T-cell (primary cell): ENCODE data around the gene PTPN18. TPM values are rescaled to one million over a fixed set of nuclear protein-coding genes. Genes with fewer than 3 reads are reported as not detected.
"Not testable (repeated sequence)": the region's sequence is repeated elsewhere in the genome, so short reads cannot be mapped to it uniquely, and the experiment has no call there.

Source experiments
- ATAC-seq, 4 experiments: fragments of 200-7000 bp in 3 of 4; fragments of 150-1000 bp in 1 of 4; cut with Tn5 transposase; replicated peaks in 1 of 4; 1 replicate in 3 of 4; 2 replicates in 1 of 4; pipeline ENCODE4 v1.10.0; 2021; ENCODE audit warnings: moderate library complexity in 3 of 4, mild to moderate bottlenecking in 2 of 4, moderate number of reproducible peaks in 1 of 4
- CTCF ChIA-PET, 2 donors: fragments of 300-600 bp; sonication (Branson Sonifier 250); formaldehyde crosslinking; loops; one replicate each; lab custom pipeline; 2022; ENCODE audit warnings: antibody characterized with exemption in 2 of 2; lab: Charles Lee
- POLR2A ChIA-PET, 2 donors: fragments of 300-600 bp; sonication (Branson Sonifier 250); formaldehyde crosslinking; loops; one replicate each; lab custom pipeline; 2022; ENCODE audit warnings: antibody characterized with exemption in 2 of 2; lab: Charles Lee
- DNase-seq, 35 experiments: peaks; one replicate each; pipeline versions ENCODE4 v3.0.0 to v3.0.0-alpha.2; 2013 to 2023
- H3K27ac ChIP-seq: one replicate; pipeline ENCODE4 v1.5.1; 2013; ENCODE audit warnings: low read length
- H3K27me3 ChIP-seq, 2 experiments: replicated peaks in 1 of 2; 1 replicate in 1 of 2; 2 replicates in 1 of 2; pipeline versions ENCODE4 v1.6.1 to v1.7.0; 2013; ENCODE audit warnings: low read length in 1 of 2, mixed read lengths in 1 of 2; ENCODE audit not compliant: control insufficient read depth in 2 of 2, insufficient read depth in 2 of 2; ENCODE audit errors: extremely low read depth in 1 of 2
- H3K36me3 ChIP-seq, 2 donors: 1 replicate in 1 of 2; 2 replicates in 1 of 2; pipeline versions ENCODE4 v1.6.1 to v1.7.0; 2013; ENCODE audit warnings: low read length in 1 of 2; ENCODE audit not compliant: control insufficient read depth in 2 of 2, insufficient read depth in 1 of 2; ENCODE audit errors: extremely low read depth in 1 of 2
- H3K4me1 ChIP-seq, 2 experiments: 1 replicate in 1 of 2; 2 replicates in 1 of 2; pipeline versions ENCODE4 v1.6.1 to v1.7.0; 2013; ENCODE audit warnings: low read length in 2 of 2, mixed read lengths in 1 of 2; ENCODE audit not compliant: insufficient read depth in 2 of 2, control insufficient read depth in 1 of 2; ENCODE audit errors: extremely low read depth in 1 of 2
- H3K4me3 ChIP-seq, 2 donors: 1 replicate in 1 of 2; 2 replicates in 1 of 2; pipeline versions ENCODE4 v1.5.1 to v1.7.0; 2013; ENCODE audit warnings: mild to moderate bottlenecking in 2 of 2, low read length in 1 of 2, moderate library complexity in 1 of 2; ENCODE audit not compliant: control insufficient read depth in 1 of 2; ENCODE audit errors: extremely low read depth in 1 of 2
- H3K9me3 ChIP-seq: 2 replicates; pipeline ENCODE4 v1.7.0; 2013
- H3K27ac Mint-ChIP-seq, 2 donors: one replicate each; pipeline ENCODE4 v1.8.0; 2020 to 2021; ENCODE audit warnings: mild to moderate bottlenecking in 2 of 2, mixed read lengths in 2 of 2
- H3K27me3 Mint-ChIP-seq, 2 donors: one replicate each; pipeline ENCODE4 v1.8.0; 2021 to 2022; ENCODE audit warnings: mixed read lengths in 2 of 2
- H3K36me3 Mint-ChIP-seq: one replicate; pipeline ENCODE4 v1.8.0; 2021; ENCODE audit warnings: mixed read lengths
- H3K4me1 Mint-ChIP-seq, 3 donors: one replicate each; pipeline ENCODE4 v1.8.0; 2020 to 2022; ENCODE audit warnings: mixed read lengths in 3 of 3, mild to moderate bottlenecking in 1 of 3
- H3K4me3 Mint-ChIP-seq, 3 donors: one replicate each; pipeline ENCODE4 v1.8.0; 2020 to 2022; ENCODE audit warnings: mild to moderate bottlenecking in 3 of 3, mixed read lengths in 3 of 3, moderate library complexity in 3 of 3
- H3K9me3 Mint-ChIP-seq, 3 donors: one replicate each; pipeline ENCODE4 v1.8.0; 2020 to 2022; ENCODE audit warnings: mixed read lengths in 3 of 3
- WGBS: methylation state at CpG from one replicate; pipeline ENCODE4 v1.1.5; 2013; ENCODE audit warnings: missing lambda C conversion rate; ENCODE audit not compliant: insufficient coverage; 5-methylcytosine and 5-hydroxymethylcytosine counted together
- total RNA-seq, 35 experiments: library from RNA in 6 of 35; stranded (reverse) in 6 of 35; fragments of 120-200 nt in 1 of 35; gene quantifications; one replicate each; pipeline versions ENCODE4 v1.2.1 to v1.2.4 and lab custom pipeline; 2013 to 2026

PTPN18 gene
- total RNA-seq, 5 donors from 2014 or later (not counting 1 experiment from before 2014, with no cell fraction given): 42.3 to 67.6 (median 58.2) TPM

GRCh38 chr2:130333253-130333652 is 22.6 kb upstream of the PTPN18 start:
- not testable (repeated sequence) for ATAC-seq, DNase-seq, H3K9me3 Mint-ChIP-seq, H3K4me3 Mint-ChIP-seq, H3K4me1 ChIP-seq, H3K36me3 ChIP-seq, H3K4me3 ChIP-seq, H3K27ac Mint-ChIP-seq, H3K4me1 Mint-ChIP-seq, H3K27ac ChIP-seq, H3K36me3 Mint-ChIP-seq, H3K9me3 ChIP-seq
- H3K27me3 Mint-ChIP-seq: peaks cover 23 to 25% of the 10 kb centered on the region in 2 donors
- ChIA-PET POLR2A (interaction anchor here in 1 of 2 donors (0.5 kb wide), 1 partner anchor 38 kb away, joined by 3 read pairs; no protein-coding TSS in a partner anchor), CTCF (interaction anchor here (0.5 to 4.9 kb wide), 4 partner anchors 9 to 1192 kb away, joined by 3 to 35 read pairs (median 9); partner anchors contain the start of genes IMP4 (in 2 of the 2) and SMPD4 (in 1 of the 2))
- peaks cover 4 to 25% of the 10 kb centered on the region in 2 experiments for H3K27me3 ChIP-seq
- WGBS: 87% methylated on average over 5 of the region's 8 CpGs

GRCh38 chr2:130334026-130334425 is 21.8 kb upstream of the PTPN18 start:
- Histone ChIP-seq H3K36me3 (peaks cover 3 to 17% of the 10 kb centered on the region in 2 donors), H3K27me3 (peaks cover 2 to 22% of the 10 kb centered on the region in 2 experiments), H3K4me3 (no peak overlapping the region), H3K9me3 (no peaks in the 10 kb centered on the region), H3K4me1 (peaks cover 0 to 7% of the 10 kb centered on the region in 2 experiments), H3K27ac (no peak overlapping the region)
- Mint-ChIP-seq H3K4me3 (no peak overlapping the region), H3K27me3 (peaks cover 16 to 18% of the 10 kb centered on the region in 2 donors), H3K27ac (no peak overlapping the region), H3K9me3 (no peaks in the 10 kb centered on the region), H3K4me1 (peaks cover 0 to 8% (median 5%) of the 10 kb centered on the region in 3 donors), H3K36me3 (peaks cover 15% of the 10 kb centered on the region)
- WGBS: 85% methylated on average over 5 of the region's 6 CpGs
- no peak for ATAC-seq
- POLR2A ChIA-PET: interaction anchor here in 1 of 2 donors (0.5 kb wide), 1 partner anchor 9 kb away, joined by 3 read pairs; no protein-coding TSS in a partner anchor
- CTCF ChIA-PET: interaction anchor here (0.6 to 4.9 kb wide), 3 partner anchors 8 to 666 kb away, joined by 3 to 35 read pairs (median 12); partner anchors contain the start of gene IMP4 (in 2 of the 2)
- no peak for DNase-seq

- Mint-ChIP-seq H3K27ac (no peak overlapping the region), H3K9me3 (no peaks in the 10 kb centered on the region)
- CTCF ChIA-PET: interaction anchor here in 1 of 2 donors (0.6 kb wide), 1 partner anchor 51 kb away, joined by 6 read pairs; no protein-coding TSS in a partner anchor
These were observed 20.6 kb upstream of the PTPN18 start for GRCh38 chr2:130335226-130335625.

GRCh38 chr2:130336150-130336876 is 19.5 kb upstream of the PTPN18 start:
- ATAC-seq: no peak
- Mint-ChIP-seq H3K4me1 (peaks cover 15 to 22% (median 19%) of the 10 kb centered on the region in 3 donors), H3K36me3 (peaks cover 30% of the 10 kb centered on the region), H3K4me3 (no peak overlapping the region), H3K9me3 (no peaks in the 10 kb centered on the region), H3K27ac (no peak overlapping the region), H3K27me3 (peaks cover 7 to 9% of the 10 kb centered on the region in 2 donors)
- Histone ChIP-seq H3K27ac (no peak overlapping the region), H3K36me3 (peaks cover 3 to 35% of the 10 kb centered on the region in 2 donors), H3K4me1 (peaks cover 2 to 16% of the 10 kb centered on the region in 2 experiments), H3K9me3 (no peaks in the 10 kb centered on the region), H3K27me3 (peaks cover 0 to 17% of the 10 kb centered on the region in 2 experiments), H3K4me3 (no peak overlapping the region)
- no peak for DNase-seq
- ChIA-PET CTCF (interaction anchor here (0.6 to 0.9 kb wide), 2 partner anchors 19 to 481 kb away, joined by 3 read pairs; partner anchors contain the start of gene PTPN18 (in 1 of the 2)), POLR2A (no interaction called here)
- WGBS: 89% methylated on average over 3 of the region's 13 CpGs

More at GRCh38 chr2:130335226-130335625, 20.6 kb upstream of the PTPN18 start:
- no peak for DNase-seq
- peaks cover 8 to 14% (median 11%) of the 10 kb centered on the region in 3 donors for H3K4me1 Mint-ChIP-seq
- Histone ChIP-seq H3K36me3 (peaks cover 3 to 28% of the 10 kb centered on the region in 2 donors), H3K27me3 (peaks cover 2 to 20% of the 10 kb centered on the region in 2 experiments), H3K4me3 (no peak overlapping the region), H3K27ac (no peak overlapping the region), H3K4me1 (peaks cover 0 to 7% of the 10 kb centered on the region in 2 experiments), H3K9me3 (no peaks in the 10 kb centered on the region)
- no peak overlapping the region for H3K4me3 Mint-ChIP-seq
- POLR2A ChIA-PET: no interaction called here
- H3K27me3 Mint-ChIP-seq: peaks cover 13 to 15% of the 10 kb centered on the region in 2 donors
- peaks cover 26% of the 10 kb centered on the region for H3K36me3 Mint-ChIP-seq
- no peak for ATAC-seq

- peak in 1 of 4 experiments; percentile 11 for ATAC-seq
- Histone ChIP-seq H3K4me3 (no peak overlapping the region), H3K27me3 (peaks cover 0 to 10% of the 10 kb centered on the region in 2 experiments), H3K9me3 (no peaks in the 10 kb centered on the region), H3K36me3 (peaks cover 3 to 35% of the 10 kb centered on the region in 2 donors), H3K27ac (no peak overlapping the region), H3K4me1 (peaks cover 2 to 18% of the 10 kb centered on the region in 2 experiments)
- no peaks in the 10 kb centered on the region for H3K9me3 Mint-ChIP-seq
- WGBS: 70% methylated on average over 21 of the region's 29 CpGs
- H3K36me3 Mint-ChIP-seq: peaks cover 30% of the 10 kb centered on the region
- ChIA-PET POLR2A (no interaction called here), CTCF (interaction anchor here in 1 of 2 donors (0.6 kb wide), 1 partner anchor 60 kb away, joined by 3 read pairs; no protein-coding TSS in a partner anchor)
- H3K27ac Mint-ChIP-seq: peak overlapping the region in 1 of 2 donors; percentile 39
- peak overlapping the region in 1 of 3 donors; percentile 37 for H3K4me3 Mint-ChIP-seq
- H3K4me1 Mint-ChIP-seq: peaks cover 20 to 27% (median 26%) of the 10 kb centered on the region in 3 donors
- peak in 22 of 35 experiments; percentile 16 to 70 (median 30) for DNase-seq
- H3K27me3 Mint-ChIP-seq: peaks cover 3 to 5% of the 10 kb centered on the region in 2 donors
These were observed 18.8 kb upstream of the PTPN18 start for GRCh38 chr2:130336877-130337734.
